ENCODE measurements around the gene FSIP1.

FSIP1 gene

GRCh38 chr15:39642011-39642640 is 140.5 kb downstream of the FSIP1 start:
- DNase-seq = no peak

DNA sequence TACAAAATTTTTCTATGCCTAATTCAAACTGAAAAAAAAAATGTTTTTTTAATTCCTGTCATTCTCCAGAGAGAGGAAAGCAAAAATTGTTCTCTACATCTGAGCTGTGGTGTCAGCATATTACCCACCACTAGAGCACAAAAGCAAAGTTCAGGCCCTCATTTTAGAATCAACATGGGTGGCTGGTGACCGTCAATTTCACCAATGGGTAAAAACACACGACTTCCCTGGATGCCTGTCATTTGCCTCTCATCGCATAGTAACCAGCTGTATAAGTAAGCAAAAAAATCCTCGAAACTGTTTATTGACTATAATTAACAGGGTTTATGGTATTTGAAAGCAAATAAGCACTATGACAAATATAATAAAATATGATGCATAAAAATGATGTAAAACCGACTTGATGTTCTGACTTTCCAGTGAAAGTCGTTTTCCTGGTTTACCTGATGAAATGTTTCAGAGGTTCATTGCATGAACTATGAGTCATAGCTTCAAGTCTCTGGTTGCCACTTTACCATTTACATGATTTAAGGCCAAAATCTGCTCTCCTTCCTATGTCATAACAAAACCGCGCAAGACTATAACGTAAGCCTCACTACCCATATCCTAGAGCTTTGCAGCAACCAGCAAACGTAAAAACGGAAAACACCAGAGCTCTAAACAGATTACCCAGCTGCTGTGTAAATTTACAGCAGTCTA is 141.3 kb downstream of the FSIP1 start:
- no peak for DNase-seq

GRCh38 chr15:39640665-39641064 is 142.0 kb downstream of the FSIP1 start:
- DNase-seq = no peak

DNA sequence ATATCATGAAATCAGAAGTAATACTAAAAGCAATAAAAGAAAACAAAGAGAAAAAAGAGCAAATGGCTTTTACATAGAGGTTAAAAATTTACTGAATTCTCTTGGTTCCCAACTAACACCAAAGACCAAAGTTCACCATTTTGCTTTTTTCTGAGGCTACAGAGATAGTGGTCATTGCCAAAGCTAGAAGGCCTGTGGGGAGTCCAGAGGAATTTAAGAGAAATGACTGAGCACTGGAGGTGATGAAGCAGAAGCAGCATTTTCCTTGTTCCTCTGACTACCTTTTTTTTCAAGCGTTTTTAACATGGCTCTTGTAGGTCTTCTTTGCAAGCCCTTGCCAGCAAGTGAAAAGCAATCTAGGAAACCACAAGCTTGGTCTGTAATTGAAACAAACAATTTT is 143.6 kb downstream of the FSIP1 start:
- no peak for DNase-seq

- no peak for DNase-seq
These were observed 144.6 kb downstream of the FSIP1 start for GRCh38 chr15:39638041-39638440.

DNA sequence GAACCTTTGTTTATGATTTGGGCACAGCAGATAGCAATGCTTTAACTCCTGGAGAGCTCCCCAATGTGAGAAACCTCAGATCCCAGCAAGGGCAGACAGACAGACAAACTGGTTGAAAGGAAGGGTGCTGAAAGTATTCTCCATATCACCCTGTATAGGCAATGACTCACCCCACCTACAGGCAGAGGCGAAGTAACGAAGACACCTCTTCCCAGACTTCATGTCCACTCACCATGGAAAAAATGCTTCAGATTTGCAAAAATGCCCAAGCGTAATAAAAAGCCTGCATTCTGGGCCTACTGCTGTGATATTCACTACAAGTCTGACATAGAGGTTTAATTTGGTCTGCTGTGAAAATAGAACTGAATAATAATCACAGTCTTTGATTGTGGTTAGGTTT is 151.3 kb downstream of the FSIP1 start:
- no peak for DNase-seq

DNA sequence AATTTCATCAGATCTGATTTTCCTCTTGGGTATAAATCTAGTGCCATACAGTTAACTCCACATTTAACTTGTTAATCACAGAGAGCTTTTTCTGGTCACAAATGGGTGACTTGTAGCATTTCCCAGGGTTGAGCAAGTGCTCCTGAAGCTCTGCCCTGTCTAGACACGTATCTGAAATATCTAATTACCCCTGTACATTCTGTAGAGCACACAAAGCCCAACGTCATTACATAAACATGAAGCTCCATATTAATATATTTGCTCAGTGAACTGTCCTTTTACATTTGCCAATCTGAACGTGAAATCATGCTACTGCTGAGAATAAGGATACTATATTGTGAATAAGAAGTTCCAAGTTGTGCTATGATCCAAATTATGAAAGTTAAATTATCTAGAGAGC is 152.7 kb downstream of the FSIP1 start:
- no peak for DNase-seq

GRCh38 chr15:39629371-39629770 is 153.3 kb downstream of the FSIP1 start:
- DNase-seq = no peak

GRCh38 chr15:39628546-39629257 is 153.9 kb downstream of the FSIP1 start:
- DNase-seq = no peak

DNA sequence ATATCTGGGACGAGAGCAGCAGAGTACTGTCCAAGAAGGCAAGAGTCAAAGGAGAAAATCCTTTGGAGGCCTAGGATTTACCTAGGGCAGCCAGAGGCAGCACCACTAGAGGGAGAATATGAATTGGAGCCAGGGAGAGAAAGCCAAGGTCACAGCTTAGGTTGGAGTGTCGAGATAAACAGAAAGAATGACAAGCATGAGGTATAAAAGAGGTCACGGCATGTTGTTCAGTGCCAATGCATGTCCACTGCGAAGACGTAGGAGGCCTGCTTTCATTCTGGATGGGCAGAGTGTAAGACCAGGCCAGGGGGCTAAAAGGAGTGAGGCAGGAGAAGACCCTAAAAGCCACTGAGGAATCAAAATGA is 154.5 kb downstream of the FSIP1 start:
- no peak for DNase-seq

- no peak for DNase-seq
These were observed 155.0 kb downstream of the FSIP1 start for GRCh38 chr15:39627451-39628143.

GRCh38 chr15:39625856-39626255 is 156.8 kb downstream of the FSIP1 start:
- no peak for DNase-seq

DNA sequence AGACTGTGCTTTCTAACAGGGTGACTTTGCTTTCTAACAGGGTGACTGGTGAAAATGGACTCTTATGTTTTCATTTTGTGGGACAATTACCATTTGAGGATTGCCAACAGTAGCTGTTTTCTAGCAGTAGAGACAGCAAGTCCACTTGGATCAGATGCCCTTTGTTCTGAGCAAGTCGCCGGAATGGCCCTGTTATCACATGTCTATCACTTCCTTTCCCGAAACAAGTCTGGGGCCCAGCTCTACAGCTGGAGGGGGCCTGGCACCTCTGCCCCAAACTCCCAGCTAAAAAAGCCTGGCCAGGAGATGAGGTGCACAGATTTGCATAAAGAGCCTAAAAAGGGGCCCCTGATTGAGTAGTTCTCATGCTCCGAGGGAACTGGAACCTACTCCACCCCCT is 157.2 kb downstream of the FSIP1 start:
- DNase-seq = no peak

DNA sequence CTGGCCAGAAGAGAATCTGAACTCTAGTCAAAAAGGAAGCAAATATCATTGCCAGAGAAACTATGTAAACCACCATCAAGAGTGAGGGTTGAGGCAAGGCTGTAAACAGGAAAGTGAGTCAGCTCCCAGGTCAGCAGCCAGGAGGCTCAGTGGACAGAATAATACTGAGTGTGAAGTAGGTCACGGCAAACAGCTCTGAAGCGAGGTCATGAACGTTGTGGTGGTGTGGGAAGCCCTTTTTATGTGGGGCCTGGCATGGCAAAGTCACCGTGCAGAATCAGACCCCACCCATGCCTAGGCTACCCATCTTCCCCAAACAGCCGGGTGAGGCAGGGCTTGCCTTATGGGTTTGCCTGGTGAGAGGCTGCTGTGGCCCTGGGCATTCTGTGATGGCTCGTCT is 157.8 kb downstream of the FSIP1 start:
- DNase-seq = peak; percentile 49

GRCh38 chr15:39623529-39623931 is 159.1 kb downstream of the FSIP1 start:
- DNase-seq = no peak

- DNase-seq = no peak
These were observed 159.8 kb downstream of the FSIP1 start for GRCh38 chr15:39622660-39623516.

GRCh38 chr15:39621976-39622375 is 160.7 kb downstream of the FSIP1 start:
- no peak for DNase-seq

DNA sequence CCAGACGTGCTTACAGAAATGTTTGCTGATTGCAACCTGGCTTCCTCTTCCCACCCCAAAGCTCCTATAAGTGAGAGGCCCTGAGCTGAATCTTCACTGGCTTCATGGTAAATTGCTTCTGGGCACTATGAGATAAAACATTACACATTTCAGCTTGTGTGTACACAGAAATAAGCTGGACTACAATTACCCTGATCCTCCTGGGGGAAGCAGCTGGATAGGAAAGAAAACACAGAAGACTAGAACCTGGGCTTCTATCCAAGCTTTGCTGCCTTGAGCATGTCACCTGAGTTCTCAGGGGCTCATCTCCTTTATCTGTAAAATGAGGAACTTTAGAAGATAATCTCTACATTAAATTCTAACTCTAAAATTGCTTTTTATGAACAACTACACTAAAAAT is 161.4 kb downstream of the FSIP1 start:
- DNase-seq = no peak

DNA sequence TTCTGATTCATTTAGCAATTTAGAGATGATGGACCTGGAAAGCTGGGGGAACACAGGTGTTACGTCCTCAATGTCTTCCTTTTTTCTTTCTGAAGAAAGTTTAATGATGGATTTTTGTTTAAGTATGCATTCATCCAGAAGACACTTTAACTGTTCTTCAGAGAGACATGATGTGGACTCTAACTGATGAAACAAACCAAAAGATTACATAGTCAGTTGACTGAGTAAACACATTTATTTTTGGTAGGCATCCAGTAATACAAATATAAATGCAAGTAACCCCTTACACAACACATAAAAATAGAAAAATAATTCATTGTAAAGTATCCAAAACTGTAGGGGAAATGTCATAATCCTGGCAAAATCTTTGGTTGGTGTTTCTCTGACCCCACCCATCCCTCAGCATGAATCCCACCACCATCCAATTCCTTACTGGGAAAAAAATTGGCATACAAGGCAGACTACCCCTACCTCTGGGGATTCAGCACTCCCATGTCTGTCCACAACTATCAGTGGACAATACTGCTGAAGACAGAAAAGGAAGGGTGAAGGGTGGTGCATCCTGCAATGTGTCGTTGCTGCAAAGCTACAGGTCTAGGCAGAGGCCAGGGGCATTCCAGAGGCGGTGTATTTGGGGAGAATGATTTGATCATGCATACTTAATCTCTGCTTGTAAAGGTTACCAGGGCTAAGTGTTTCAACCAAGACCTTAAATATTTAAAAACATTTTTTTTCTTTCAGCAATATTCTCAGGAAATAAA is 164.4 kb downstream of the FSIP1 start:
- no peak for DNase-seq

GRCh38 chr15:39616731-39617455 is 165.7 kb downstream of the FSIP1 start:
- DNase-seq = no peak

- no peak for DNase-seq
These were observed 168.8 kb downstream of the FSIP1 start for GRCh38 chr15:39613861-39614260.
